HEK293 (cell line): ENCODE data around the gene OTOP3.

ENCODE experiments used
- CTCF ChIA-PET: fragments of 350-600 bp; formaldehyde crosslinking; extraction: SDS; loops from one replicate; lab custom pipeline; 2021; ENCODE audit warnings: antibody characterized with exemption; lab: Yijun Ruan, JAX
- POLR2A ChIA-PET: fragments of 300-600 bp; formaldehyde crosslinking; extraction: SDS; loops from one replicate; lab custom pipeline; 2020; ENCODE audit warnings: antibody characterized with exemption, inconsistent platforms; lab: Yijun Ruan, JAX
- H3K27ac ChIP-seq: fragments of 200-500 bp; sonication (Bioruptor generic); 2 replicates; pipeline ENCODE4 v1.5.1; 2014; ENCODE audit warnings: low read depth, low read length, control low read depth, inconsistent platforms; ENCODE audit errors: extremely low read depth
- H3K36me3 ChIP-seq, 2 experiments: fragments of 200-500 bp in 1 of 2; sonication (Bioruptor generic) in 1 of 2; 1 replicate in 1 of 2; 2 replicates in 1 of 2; pipeline ENCODE4 v1.5.1; 2014 to 2017; ENCODE audit warnings: inconsistent platforms in 2 of 2, low read length in 2 of 2; ENCODE audit not compliant: control insufficient read depth in 2 of 2, insufficient read depth in 1 of 2
- H3K4me1 ChIP-seq: fragments of 200-500 bp; sonication (Bioruptor generic); 2 replicates; pipeline ENCODE4 v1.5.1; 2014; ENCODE audit warnings: mild to moderate bottlenecking, low read length, inconsistent platforms; ENCODE audit not compliant: control insufficient read depth, insufficient read depth
- H3K4me3 ChIP-seq: 2 replicates; pipeline ENCODE4 v1.5.1; 2011; ENCODE audit warnings: low read depth, mild to moderate bottlenecking, control low read depth, low read length, moderate library complexity
- H3K9me3 ChIP-seq: fragments of 200-500 bp; sonication (Bioruptor generic); 2 replicates; pipeline ENCODE4 v1.5.1; 2014; ENCODE audit warnings: low read depth, low read length, inconsistent platforms; ENCODE audit not compliant: control insufficient read depth, insufficient read depth
- BCL11B ChIP-seq: fragments of 450-650 bp; formaldehyde crosslinking; IDR thresholded peaks from 2 replicates; pipeline ENCODE4 v1.5.1; 2016; ENCODE audit warnings: low read depth, missing biosample characterization, missing genetic modification characterization
- KLF1 ChIP-seq: fragments of 450-650 bp; formaldehyde crosslinking; IDR thresholded peaks from 2 replicates; pipeline ENCODE4 v1.5.1; 2016; ENCODE audit warnings: missing biosample characterization, missing genetic modification characterization
- KLF8 ChIP-seq: fragments of 450-650 bp; formaldehyde crosslinking; IDR thresholded peaks from 2 replicates; pipeline ENCODE4 v1.5.1; 2016; ENCODE audit warnings: missing biosample characterization, missing genetic modification characterization
- MZF1 ChIP-seq: fragments of 450-650 bp; formaldehyde crosslinking; IDR thresholded peaks from 2 replicates; pipeline ENCODE4 v1.5.1; 2017; ENCODE audit warnings: missing biosample characterization, missing genetic modification characterization, borderline replicate concordance
- SCRT2 ChIP-seq: fragments of 450-650 bp; formaldehyde crosslinking; IDR thresholded peaks from 2 replicates; pipeline ENCODE4 v1.5.1; 2016; ENCODE audit warnings: missing biosample characterization, missing genetic modification characterization
- SP2 ChIP-seq: fragments of 450-650 bp; formaldehyde crosslinking; IDR thresholded peaks from 2 replicates; pipeline ENCODE4 v1.5.1; 2016; ENCODE audit warnings: missing biosample characterization, missing genetic modification characterization
- ZIC2 ChIP-seq: fragments of 450-650 bp; formaldehyde crosslinking; IDR thresholded peaks from 2 replicates; pipeline ENCODE4 v1.5.1; 2016; ENCODE audit warnings: missing biosample characterization, missing genetic modification characterization
- ZNF292 ChIP-seq: fragments of 450-650 bp; formaldehyde crosslinking; IDR thresholded peaks from 2 replicates; pipeline ENCODE4 v1.5.1; 2016; ENCODE audit warnings: low read depth, missing biosample characterization, missing genetic modification characterization, borderline replicate concordance
- ZNF354C ChIP-seq: fragments of 450-650 bp; formaldehyde crosslinking; IDR thresholded peaks from 2 replicates; pipeline ENCODE4 v1.5.1; 2016; ENCODE audit warnings: missing biosample characterization, missing genetic modification characterization, low read depth, borderline replicate concordance
- ZNF394 ChIP-seq: fragments of 450-650 bp; formaldehyde crosslinking; IDR thresholded peaks from 2 replicates; pipeline ENCODE4 v1.5.1; 2016; ENCODE audit warnings: missing biosample characterization, missing genetic modification characterization, mild to moderate bottlenecking, moderate library complexity, borderline replicate concordance
- ZNF561 ChIP-seq: fragments of 450-650 bp; IDR thresholded peaks from 2 replicates; pipeline ENCODE4 v1.5.1; 2018; ENCODE audit warnings: missing biosample characterization, missing genetic modification characterization, borderline replicate concordance
- ZNF707 ChIP-seq: fragments of 450-650 bp; formaldehyde crosslinking; IDR thresholded peaks from 2 replicates; pipeline ENCODE4 v1.5.1; 2016; ENCODE audit warnings: missing biosample characterization, missing genetic modification characterization
- ZNF792 ChIP-seq: fragments of 450-650 bp; formaldehyde crosslinking; IDR thresholded peaks from 2 replicates; pipeline ENCODE4 v1.5.1; 2016; ENCODE audit warnings: missing biosample characterization, missing genetic modification characterization
- ZNF830 ChIP-seq: fragments of 450-650 bp; IDR thresholded peaks from 2 replicates; pipeline ENCODE4 v1.5.0; 2018; ENCODE audit warnings: missing biosample characterization, missing genetic modification characterization, low read depth, mild to moderate bottlenecking, moderate library complexity
- ZNF837 ChIP-seq: fragments of 450-650 bp; formaldehyde crosslinking; IDR thresholded peaks from 2 replicates; pipeline ENCODE4 v1.5.1; 2016; ENCODE audit warnings: missing biosample characterization, missing genetic modification characterization
- TF ChIP-seq, protein P1 (sequence below): fragments of 450-650 bp; formaldehyde crosslinking; IDR thresholded peaks from 2 replicates; pipeline ENCODE4 v1.5.1; 2017; ENCODE audit warnings: missing biosample characterization, missing genetic modification characterization
- TF ChIP-seq, protein P2 (sequence below): fragments of 450-650 bp; formaldehyde crosslinking; IDR thresholded peaks from 2 replicates; pipeline ENCODE4 v1.5.1; 2016; ENCODE audit warnings: missing biosample characterization, missing genetic modification characterization
- TF ChIP-seq, protein P3 (sequence below): fragments of 450-650 bp; IDR thresholded peaks from 2 replicates; pipeline ENCODE4 v1.5.1; 2018; ENCODE audit warnings: missing biosample characterization, mild to moderate bottlenecking, missing genetic modification characterization
- TF ChIP-seq, protein P4 (sequence below): fragments of 450-650 bp; formaldehyde crosslinking; IDR thresholded peaks from 2 replicates; pipeline ENCODE4 v1.5.1; 2016; ENCODE audit warnings: missing biosample characterization, missing genetic modification characterization

OTOP3 gene

DNA sequence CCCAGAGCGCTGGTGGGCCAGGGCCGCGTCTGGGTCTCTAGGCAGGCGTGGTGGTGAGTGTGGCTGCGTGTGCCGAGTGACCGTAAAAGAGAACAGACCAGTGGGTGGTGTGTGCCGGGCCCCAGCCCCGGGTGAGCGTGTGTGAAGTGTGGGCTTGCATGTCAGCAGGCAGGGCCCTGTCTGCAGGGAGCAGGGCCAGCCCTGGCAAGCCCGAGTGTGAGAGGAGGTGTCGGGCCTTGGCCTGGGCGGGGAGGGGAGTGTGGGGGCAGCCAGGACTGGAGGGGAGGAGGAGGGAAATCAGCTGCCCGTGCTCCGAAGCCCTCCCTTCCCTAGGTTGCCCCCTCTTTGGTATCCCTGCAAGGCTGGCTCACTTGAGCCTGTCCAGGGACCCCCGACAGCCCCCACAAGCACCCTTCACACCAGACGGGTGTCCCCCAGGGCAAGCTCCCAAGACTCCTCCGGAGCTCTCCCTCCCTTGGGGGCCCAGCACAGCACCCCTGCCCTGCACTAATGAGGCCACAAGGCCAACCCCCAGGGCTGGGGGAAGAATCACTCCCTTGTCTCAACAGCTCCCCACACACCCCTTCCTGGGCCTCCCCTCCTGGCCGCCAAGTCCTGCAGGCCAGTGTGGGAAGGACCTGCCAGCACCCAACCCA, 14.5 kb upstream of the OTOP3 start (continued):
- TF ChIP-seq, protein P1, sequence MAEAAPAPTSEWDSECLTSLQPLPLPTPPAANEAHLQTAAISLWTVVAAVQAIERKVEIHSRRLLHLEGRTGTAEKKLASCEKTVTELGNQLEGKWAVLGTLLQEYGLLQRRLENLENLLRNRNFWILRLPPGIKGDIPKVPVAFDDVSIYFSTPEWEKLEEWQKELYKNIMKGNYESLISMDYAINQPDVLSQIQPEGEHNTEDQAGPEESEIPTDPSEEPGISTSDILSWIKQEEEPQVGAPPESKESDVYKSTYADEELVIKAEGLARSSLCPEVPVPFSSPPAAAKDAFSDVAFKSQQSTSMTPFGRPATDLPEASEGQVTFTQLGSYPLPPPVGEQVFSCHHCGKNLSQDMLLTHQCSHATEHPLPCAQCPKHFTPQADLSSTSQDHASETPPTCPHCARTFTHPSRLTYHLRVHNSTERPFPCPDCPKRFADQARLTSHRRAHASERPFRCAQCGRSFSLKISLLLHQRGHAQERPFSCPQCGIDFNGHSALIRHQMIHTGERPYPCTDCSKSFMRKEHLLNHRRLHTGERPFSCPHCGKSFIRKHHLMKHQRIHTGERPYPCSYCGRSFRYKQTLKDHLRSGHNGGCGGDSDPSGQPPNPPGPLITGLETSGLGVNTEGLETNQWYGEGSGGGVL (tag by site-specific recombination) = peak; percentile 77
- peak; percentile 39; the same call in 1 of the 2 replicates for TF ChIP-seq KLF1 (tag by site-specific recombination)

DNA sequence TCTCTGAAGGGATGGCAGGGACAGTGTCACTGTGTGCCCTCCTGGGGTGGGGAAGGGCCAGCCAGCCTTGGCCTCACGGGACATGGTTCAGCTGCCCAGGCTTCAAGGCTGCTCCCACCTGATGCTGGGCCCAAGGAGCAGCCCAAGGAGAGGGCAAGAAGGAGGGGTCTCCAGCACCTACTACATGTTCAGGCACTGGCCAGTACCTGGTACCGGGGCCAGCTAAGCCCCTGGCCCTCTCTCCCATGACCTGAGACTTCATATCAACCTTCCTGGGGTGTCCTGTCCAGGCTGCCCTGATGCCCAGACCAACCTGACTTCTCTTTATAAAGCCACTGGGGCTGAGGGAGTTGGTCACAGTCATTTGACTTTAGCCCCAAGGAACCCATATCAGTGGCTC, 13.9 kb upstream of the OTOP3 start:
- Histone ChIP-seq H3K4me3 (no peak overlapping the region), H3K9me3 (no peaks in the 10 kb centered on the region), H3K4me1 (no peaks in the 10 kb centered on the region), H3K27ac (no peak overlapping the region), H3K36me3 (peaks cover 0 to 5% of the 10 kb centered on the region in 2 experiments; a peak in 1 of 3 replicates)
- TF ChIP-seq ZNF292 (tag by site-specific recombination) (no peak), SCRT2 (peak; percentile 65)
- POLR2A ChIA-PET = interaction anchor here (1.6 kb wide), 1 partner anchor 49 kb away, joined by 3 read pairs; the partner anchor contains the start of gene FDXR
- CTCF ChIA-PET = interaction anchor here (0.9 to 6.3 kb wide), 4 partner anchors 36 to 828 kb away, joined by 3 to 69 read pairs (median 12); no protein-coding TSS in a partner anchor

DNA sequence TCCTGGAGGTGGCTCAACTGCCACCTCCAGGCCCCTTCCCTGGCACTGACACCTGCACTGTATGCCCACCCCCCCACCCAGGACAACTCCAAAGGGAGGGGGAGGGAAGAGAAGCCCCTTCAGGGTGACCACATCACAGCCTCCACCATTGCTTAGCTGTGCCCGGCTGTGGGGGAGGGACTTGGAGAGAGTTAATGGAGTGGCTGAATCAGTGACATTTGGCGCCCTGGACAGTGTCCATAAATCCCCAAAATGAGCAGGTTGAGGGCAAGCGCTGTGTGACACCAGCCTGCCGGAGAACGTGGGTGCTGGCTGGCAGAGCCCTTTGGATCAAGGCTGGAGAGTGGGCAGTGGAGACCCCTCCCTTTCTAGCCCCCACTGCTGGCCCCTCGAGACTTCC, 13.5 kb upstream of the OTOP3 start:
- Histone ChIP-seq H3K4me3 (no peak overlapping the region), H3K4me1 (no peaks in the 10 kb centered on the region), H3K36me3 (peaks cover 0 to 5% of the 10 kb centered on the region in 2 experiments; a peak in 1 of 3 replicates), H3K27ac (no peak overlapping the region), H3K9me3 (no peaks in the 10 kb centered on the region)
- TF ChIP-seq ZNF792 (tag by site-specific recombination) = no peak
- no peak for TF ChIP-seq ZNF830 (tag by site-specific recombination)
- no peak for TF ChIP-seq ZNF707
- TF ChIP-seq, protein P2, sequence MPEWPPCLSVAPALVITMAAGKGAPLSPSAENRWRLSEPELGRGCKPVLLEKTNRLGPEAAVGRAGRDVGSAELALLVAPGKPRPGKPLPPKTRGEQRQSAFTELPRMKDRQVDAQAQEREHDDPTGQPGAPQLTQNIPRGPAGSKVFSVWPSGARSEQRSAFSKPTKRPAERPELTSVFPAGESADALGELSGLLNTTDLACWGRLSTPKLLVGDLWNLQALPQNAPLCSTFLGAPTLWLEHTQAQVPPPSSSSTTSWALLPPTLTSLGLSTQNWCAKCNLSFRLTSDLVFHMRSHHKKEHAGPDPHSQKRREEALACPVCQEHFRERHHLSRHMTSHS = no peak
- no peak for TF ChIP-seq ZNF837 (tag by site-specific recombination)
- POLR2A ChIA-PET = interaction anchor here (2.5 kb wide), 1 partner anchor 49 kb away, joined by 8 read pairs; the partner anchor contains the start of gene FDXR
- CTCF ChIA-PET = interaction anchor here (0.5 to 6.3 kb wide), 9 partner anchors 9 to 198 kb away, joined by 3 to 69 read pairs (median 4); no protein-coding TSS in a partner anchor

DNA sequence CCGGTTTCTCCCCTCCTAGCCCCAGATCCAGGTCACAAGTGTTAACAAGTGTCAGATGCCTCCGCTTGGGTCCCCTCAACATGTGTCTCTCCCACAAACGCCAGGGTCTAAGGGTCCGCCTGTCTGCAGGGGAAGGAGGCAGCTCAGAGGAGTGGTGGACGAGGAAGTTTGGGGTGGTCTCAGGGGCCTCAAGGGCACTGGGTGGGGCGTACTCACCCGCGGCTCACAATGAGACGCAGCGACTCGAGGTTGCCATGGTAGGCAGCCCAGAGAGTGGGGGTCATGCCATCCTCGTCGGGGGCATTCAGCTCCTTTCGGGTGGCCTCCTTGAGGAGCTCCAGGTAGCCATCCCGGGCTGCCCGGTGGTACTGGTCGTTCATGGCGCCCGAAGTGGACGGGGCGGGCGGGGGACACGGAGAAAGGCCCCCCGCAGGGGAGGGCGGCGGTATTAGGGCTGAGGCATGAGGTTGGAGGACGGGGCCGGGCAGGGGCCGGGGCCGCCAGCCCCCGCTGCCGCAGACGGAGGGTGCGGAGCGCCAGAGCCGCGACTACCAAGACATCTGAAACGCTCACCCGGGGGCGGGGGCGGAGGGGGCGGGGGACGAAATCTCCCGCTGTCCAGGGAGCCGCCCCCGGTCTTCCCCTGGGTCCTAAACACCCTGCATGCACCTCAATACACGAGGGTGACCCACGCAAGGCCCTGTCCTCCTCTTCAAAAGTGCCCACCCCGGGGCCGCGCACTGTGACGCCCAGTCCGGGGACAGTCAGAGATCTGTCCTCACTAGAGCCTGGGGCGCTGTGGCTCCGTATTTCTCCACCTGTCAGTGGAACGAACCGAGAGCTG, 12.8 kb upstream of the OTOP3 start, which contains the start of gene USH1G:
Gene USH1G, minus strand, starts transcription at position 562 of the 844 bp plus-strand sequence. Its CDS starts 182 bp downstream, at position 380.
- Histone ChIP-seq H3K36me3 (peaks cover 0 to 5% of the 10 kb centered on the region in 2 experiments; a peak in 1 of 3 replicates), H3K27ac (no peak within 1 kb of the TSS), H3K9me3 (no peaks in the 10 kb centered on the region), H3K4me1 (no peaks in the 10 kb centered on the region), H3K4me3 (peak within 1 kb of the TSS; percentile 37)
- POLR2A ChIA-PET = interaction anchor here (0.5 to 2.5 kb wide), 3 partner anchors 35 to 147 kb away, joined by 4 to 8 read pairs (median 5); partner anchors contain the start of genes FDXR and NAT9
- CTCF ChIA-PET = interaction anchor here (0.5 to 6.3 kb wide), 16 partner anchors 9 to 278 kb away, joined by 3 to 69 read pairs (median 3); no protein-coding TSS in a partner anchor
- TF ChIP-seq KLF1 (tag by site-specific recombination) = peak; percentile 40; the same call in 1 of the 2 replicates
- TF ChIP-seq, protein P3, sequence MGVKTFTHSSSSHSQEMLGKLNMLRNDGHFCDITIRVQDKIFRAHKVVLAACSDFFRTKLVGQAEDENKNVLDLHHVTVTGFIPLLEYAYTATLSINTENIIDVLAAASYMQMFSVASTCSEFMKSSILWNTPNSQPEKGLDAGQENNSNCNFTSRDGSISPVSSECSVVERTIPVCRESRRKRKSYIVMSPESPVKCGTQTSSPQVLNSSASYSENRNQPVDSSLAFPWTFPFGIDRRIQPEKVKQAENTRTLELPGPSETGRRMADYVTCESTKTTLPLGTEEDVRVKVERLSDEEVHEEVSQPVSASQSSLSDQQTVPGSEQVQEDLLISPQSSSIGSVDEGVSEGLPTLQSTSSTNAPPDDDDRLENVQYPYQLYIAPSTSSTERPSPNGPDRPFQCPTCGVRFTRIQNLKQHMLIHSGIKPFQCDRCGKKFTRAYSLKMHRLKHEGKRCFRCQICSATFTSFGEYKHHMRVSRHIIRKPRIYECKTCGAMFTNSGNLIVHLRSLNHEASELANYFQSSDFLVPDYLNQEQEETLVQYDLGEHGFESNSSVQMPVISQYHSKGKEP = peak; percentile 34; the same call in 1 of the 2 replicates
- TF ChIP-seq ZNF394 (tag by site-specific recombination) = no peak
- 0 out of 2 replicates have a peak, but pooled peaks have one; percentile 17 for TF ChIP-seq ZNF561 (tag by site-specific recombination)
- no peak for TF ChIP-seq ZNF354C (tag by site-specific recombination)
- TF ChIP-seq ZIC2 (tag by site-specific recombination) = no peak
- TF ChIP-seq, protein P4, sequence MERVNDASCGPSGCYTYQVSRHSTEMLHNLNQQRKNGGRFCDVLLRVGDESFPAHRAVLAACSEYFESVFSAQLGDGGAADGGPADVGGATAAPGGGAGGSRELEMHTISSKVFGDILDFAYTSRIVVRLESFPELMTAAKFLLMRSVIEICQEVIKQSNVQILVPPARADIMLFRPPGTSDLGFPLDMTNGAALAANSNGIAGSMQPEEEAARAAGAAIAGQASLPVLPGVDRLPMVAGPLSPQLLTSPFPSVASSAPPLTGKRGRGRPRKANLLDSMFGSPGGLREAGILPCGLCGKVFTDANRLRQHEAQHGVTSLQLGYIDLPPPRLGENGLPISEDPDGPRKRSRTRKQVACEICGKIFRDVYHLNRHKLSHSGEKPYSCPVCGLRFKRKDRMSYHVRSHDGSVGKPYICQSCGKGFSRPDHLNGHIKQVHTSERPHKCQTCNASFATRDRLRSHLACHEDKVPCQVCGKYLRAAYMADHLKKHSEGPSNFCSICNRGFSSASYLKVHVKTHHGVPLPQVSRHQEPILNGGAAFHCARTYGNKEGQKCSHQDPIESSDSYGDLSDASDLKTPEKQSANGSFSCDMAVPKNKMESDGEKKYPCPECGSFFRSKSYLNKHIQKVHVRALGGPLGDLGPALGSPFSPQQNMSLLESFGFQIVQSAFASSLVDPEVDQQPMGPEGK = peak; percentile 48
- TF ChIP-seq BCL11B (tag by site-specific recombination) = 0 out of 2 replicates have a peak, but pooled peaks have one; percentile 21
- peak; percentile 52; the same call in 1 of the 2 replicates for TF ChIP-seq KLF8 (tag by site-specific recombination)
- 0 out of 2 replicates have a peak, but pooled peaks have one; percentile 15 for TF ChIP-seq SP2 (tag by site-specific recombination)
- no peak for TF ChIP-seq MZF1
